GM21825 (cell line): ENCODE results near the gene CANT1.
"Not testable (repeated sequence)": the region's sequence is repeated elsewhere in the genome, so short reads cannot be mapped to it uniquely, and the experiment has no call there.

Experiments used
- ATAC-seq: cut with Tn5 transposase; IDR thresholded peaks from one replicate; pipeline ENCODE4 v1.9.1; 2021; ENCODE audit warnings: mild to moderate bottlenecking, moderate library complexity; ENCODE audit not compliant: unreplicated experiment

Gene CANT1

GRCh38 chr17:78966123-78966813, 43.3 kb downstream of the CANT1 start:
- ATAC-seq: no peak

- ATAC-seq: no peak
Measured at GRCh38 chr17:78965491-78965924, 44.1 kb downstream of the CANT1 start.

- ATAC-seq: no peak
Measured at GRCh38 chr17:78963378-78963777, 46.2 kb downstream of the CANT1 start.

GRCh38 chr17:78962984-78963348, 46.6 kb downstream of the CANT1 start:
- ATAC-seq: not testable (repeated sequence)

GRCh38 chr17:78962345-78962983, 47.1 kb downstream of the CANT1 start:
- ATAC-seq: no peak

GRCh38 chr17:78961571-78961970, 48.0 kb downstream of the CANT1 start:
- no peak for ATAC-seq

GRCh38 chr17:78960928-78961327, 48.6 kb downstream of the CANT1 start:
- no peak for ATAC-seq

- no peak for ATAC-seq
Measured at GRCh38 chr17:78959803-78960202, 49.8 kb downstream of the CANT1 start.

- ATAC-seq: no peak
Measured at GRCh38 chr17:78958641-78959127, 50.9 kb downstream of the CANT1 start.

- ATAC-seq: no peak
Measured at GRCh38 chr17:78957128-78957527, 52.4 kb downstream of the CANT1 start.

- ATAC-seq: no peak
Measured at GRCh38 chr17:78956254-78956653, 53.3 kb downstream of the CANT1 start.

GRCh38 chr17:78954684-78955083, 54.9 kb downstream of the CANT1 start:
- no peak for ATAC-seq

- no peak for ATAC-seq
Measured at GRCh38 chr17:78953356-78954350, 55.9 kb downstream of the CANT1 start.

GRCh38 chr17:78952706-78953105, 56.9 kb downstream of the CANT1 start:
- no peak for ATAC-seq

- no peak for ATAC-seq
Measured at GRCh38 chr17:78951967-78952551, 57.5 kb downstream of the CANT1 start.

- no peak for ATAC-seq
Measured at GRCh38 chr17:78950870-78951269, 58.7 kb downstream of the CANT1 start.

- ATAC-seq: no peak
Measured at GRCh38 chr17:78947235-78948149, 62.1 kb downstream of the CANT1 start.

GRCh38 chr17:78946631-78947030, 62.9 kb downstream of the CANT1 start:
- ATAC-seq: no peak

- ATAC-seq: no peak
Measured at GRCh38 chr17:78946131-78946530, 63.4 kb downstream of the CANT1 start.

GRCh38 chr17:78945455-78945854, 64.1 kb downstream of the CANT1 start:
- ATAC-seq: not testable (repeated sequence)
